GM18508 (cell line): ENCODE data around the gene CNOT10.
A peak's percentile ranks its signal among the peaks of the same experiment; 100 is the strongest.
"Not testable (repeated sequence)": the region's sequence is repeated elsewhere in the genome, so short reads cannot be mapped to it uniquely, and the experiment has no call there.

Experiments used
- ATAC-seq: cut with Tn5 transposase; IDR thresholded peaks from one replicate; pipeline ENCODE4 v1.9.1; 2021; ENCODE audit warnings: moderate number of reproducible peaks; ENCODE audit not compliant: insufficient read depth, unreplicated experiment

Gene CNOT10

DNA sequence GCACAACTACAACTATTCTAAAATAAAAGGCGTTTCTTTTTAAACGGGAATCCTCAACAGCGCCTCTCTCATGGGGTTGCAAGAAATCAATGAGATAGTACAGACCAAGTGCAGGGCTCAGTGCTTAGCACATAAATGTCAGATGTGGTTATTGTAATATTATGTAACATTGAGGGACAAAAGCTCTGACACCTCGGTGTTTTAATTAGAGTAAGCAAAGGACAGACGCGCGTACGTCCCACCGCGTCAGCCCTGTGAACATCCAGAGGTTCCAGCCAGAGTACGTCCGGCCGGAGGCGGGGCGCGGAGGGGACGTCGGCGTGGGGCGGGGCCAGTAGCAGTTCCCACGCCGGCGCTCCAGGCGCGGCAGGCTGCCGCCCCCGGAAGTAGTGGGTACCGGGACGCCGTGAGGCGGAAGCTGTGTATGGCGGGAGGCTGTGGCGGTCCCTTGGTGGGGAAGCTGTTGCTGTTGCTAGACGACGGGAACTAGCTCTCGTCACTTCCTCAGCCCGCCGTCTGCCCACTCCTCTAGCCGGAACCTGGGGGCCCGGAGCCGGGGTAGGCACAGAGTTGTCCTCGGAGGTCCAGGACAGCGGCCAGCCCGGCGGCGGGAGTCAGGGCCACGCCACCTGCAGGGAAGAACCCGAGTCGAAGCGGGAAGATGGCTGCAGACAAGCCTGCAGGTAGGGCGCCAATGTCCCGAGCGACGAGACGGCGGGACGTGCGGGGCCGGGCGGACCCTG, at the start of gene CNOT10:
CNOT10 (plus strand) TSS at position 389 of the 743 bp plus-strand sequence; CDS start at position 662, 273 bp downstream.
- peak; percentile 93 for ATAC-seq

GRCh38 chr3:32640939-32641338, 44.0 kb upstream of the CNOT10 start:
- no peak for ATAC-seq

GRCh38 chr3:32641356-32641755, 43.6 kb upstream of the CNOT10 start:
- no peak for ATAC-seq

GRCh38 chr3:32643354-32643753, 41.6 kb upstream of the CNOT10 start:
- no peak for ATAC-seq

DNA sequence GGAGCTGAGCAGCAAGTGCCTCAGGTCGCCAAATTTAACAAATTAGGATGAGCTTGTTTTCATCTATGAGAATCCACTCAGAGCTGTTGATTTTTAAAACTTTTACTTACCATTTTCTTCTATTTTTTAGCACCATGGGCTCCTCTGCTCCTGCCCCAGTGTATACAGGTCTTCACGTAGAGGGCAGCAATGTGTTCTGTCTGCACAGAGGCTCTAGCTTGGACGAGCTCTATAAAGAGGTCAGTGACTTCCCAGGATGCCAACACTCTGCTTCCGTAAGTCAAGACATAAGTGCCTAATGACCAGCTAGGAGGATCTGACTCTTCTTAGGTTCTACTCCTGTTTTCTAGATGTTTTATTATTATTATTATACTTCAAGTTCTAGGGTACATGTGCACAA, 41.2 kb upstream of the CNOT10 start:
- no peak for ATAC-seq

GRCh38 chr3:32644380-32644779, 40.6 kb upstream of the CNOT10 start:
- ATAC-seq: no peak

DNA sequence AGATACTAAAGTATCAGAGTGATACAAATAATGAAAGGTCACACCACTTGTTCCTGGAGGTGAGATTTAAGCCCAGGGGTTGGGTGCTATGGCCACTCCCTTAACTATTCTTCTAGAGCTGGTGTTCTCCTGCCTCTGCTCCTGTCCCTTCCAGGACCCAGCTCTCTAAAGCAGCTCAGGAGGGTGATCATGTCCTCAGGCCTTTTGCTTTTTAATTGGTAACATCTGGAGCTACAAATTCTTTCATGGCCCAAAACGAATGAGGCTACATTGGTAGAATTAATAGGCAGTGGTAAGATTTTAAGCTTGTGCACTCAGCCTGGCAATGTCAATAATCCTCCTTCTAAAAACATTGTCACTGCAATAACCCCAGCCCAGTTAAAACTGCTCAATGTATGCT, 38.2 kb upstream of the CNOT10 start:
- ATAC-seq: no peak

DNA sequence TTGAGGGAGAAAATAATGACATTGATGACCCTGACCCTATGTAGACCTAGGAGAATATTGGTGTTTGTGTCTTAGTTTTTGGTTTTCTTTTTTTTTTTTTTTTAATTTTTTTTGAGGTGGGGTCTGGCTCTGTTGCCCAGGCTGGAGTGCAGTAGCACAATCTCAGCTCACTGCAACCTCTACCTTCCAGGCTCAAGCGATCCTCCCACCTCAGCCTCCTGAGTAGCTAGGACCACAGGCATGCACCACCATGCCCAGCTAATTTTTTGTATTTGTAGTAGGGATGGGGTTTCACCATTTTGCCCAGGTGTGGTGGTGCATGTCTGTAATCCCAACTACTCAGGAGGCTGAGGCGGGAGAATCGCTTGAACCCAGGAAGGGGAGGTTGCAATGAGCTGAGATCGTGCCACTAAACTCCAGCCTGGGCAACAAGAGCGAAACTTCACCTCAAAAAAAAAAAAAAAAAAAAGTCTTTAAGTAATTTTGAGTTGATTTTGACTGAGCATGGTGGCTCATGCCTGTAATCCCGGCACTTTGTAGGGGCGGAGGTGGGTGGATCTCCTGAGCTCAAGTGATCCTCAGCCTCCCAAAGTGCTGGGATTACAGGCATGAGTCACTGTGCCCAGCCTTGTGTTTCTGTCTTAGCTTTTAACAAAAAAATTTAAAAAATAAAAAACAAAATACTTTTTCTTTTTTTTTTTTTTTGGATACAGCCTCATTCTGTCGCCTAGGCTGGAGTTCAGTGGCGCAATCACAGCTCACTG, 32.5 kb upstream of the CNOT10 start:
- not testable (repeated sequence) for ATAC-seq

DNA sequence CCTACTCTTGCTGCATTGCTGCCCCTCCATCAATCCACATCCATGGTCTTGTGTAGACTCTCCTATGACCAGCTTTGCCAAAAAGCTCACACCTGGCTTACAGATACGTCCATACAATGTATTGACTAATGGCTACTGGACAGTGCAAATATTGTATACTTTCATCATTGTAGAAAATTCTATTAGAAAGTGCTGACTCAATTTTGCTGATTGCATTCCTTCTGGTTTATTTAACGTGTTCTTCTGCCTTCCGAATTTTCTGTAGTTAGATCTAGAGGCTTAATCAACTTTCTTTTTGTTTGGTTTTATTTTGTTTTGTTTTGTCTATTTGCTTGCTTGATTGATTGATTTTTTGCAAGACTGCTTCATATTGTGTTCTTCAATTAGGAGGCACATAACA, 29.8 kb upstream of the CNOT10 start:
- no peak for ATAC-seq

DNA sequence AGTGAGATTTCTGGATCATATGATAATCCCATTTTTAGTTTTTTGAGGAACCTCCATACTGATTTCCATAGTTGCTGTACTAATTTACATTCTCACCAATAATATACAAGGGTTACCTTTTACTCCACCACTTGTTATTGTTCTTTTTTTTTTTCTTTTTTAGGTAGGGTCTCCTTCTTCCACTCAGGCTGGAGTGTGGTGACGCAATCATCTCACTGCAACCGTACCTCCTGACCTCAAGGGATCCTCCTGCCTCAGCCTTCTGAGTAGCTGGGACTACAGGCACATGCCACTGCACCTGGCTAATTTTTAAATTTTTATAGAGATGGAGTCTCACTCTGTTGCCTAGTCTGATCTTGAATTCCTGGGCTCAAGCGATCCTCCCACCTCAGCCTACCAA, 24.4 kb upstream of the CNOT10 start:
- ATAC-seq: no peak

DNA sequence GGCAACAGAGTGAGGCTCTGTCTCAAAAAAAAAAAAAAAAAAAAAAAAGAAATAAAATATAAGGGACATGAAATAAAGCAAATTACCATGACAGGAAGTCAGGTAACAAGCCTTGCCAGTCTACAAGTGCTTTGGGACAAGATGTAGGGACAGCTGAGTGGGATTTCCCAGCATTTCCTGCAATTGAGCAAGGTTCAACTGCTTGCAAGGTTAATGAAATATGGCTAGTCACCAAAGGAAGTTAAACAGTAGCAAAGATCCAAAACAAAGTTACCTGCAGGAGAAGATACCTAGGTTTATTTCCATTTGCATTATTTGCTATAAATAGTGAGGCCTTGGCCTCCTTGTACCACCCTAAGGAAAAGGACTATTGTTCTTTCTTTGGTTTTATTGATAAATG, 22.3 kb upstream of the CNOT10 start:
- ATAC-seq: no peak

- ATAC-seq: not testable (repeated sequence)
Measured at GRCh38 chr3:32664630-32665075, 20.3 kb upstream of the CNOT10 start.

DNA sequence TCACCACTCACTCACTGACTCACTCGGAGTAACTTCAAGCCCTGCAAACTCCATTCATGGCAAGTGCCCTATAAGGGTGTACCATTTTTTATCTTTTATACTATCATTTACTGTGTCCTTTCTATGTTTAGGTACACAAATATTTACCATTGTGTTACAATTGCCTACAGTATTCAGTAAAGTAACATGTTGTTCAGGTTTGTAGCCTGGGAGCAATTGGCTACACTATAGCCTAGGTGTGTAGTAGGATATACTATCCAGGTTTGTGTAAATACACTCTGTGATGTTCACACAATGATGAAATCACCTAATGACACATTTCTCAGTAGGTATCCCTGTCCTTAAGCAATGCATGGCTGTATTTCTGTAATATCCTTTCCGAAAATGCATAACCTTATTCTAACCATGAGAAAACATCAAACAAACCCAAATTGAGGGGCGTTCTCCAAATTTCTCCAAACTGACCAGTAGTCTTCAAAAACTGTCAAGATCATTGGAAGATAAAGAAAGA, 17.9 kb upstream of the CNOT10 start:
- ATAC-seq: no peak

GRCh38 chr3:32669226-32669625, 15.8 kb upstream of the CNOT10 start:
- not testable (repeated sequence) for ATAC-seq

DNA sequence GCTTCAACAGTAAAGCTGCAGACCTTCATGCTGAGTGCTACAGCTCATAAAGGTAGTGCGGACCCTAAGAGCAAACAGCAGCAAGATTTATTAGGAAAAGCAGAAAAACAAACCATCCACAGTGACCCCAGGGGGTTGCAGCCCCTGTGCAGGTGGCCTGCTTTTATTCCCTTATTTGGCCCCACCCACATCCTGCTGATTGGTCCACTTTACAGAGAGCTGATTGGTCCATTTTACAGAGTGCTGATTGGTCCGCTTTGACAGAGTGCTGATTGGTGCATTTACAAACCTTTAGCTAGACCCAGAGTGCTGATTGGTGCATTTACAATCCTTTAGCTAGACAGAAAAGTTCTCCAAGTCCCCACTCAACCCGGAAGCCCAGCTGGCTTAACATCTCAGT, 11.3 kb upstream of the CNOT10 start:
- not testable (repeated sequence) for ATAC-seq

DNA sequence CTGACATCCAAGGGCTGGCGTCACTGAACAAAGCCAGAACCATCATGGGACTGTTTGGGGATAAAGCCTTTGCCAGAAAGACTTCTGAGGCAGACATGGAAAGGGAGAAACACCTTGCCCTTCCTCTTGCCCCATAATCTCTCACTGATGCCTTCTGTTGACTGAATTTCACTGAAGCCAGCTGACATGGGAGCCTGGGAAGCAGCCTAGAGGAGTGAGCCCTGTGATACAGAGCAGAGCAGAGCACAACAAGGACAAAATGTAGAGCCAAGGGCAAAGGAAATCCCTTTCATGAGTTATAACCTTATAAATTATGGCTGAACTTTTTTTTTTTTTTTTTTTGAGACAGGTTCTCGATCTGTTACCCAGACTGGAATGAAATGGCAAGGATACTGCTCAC, 9.8 kb upstream of the CNOT10 start:
- no peak for ATAC-seq

- no peak for ATAC-seq
Measured at GRCh38 chr3:32675650-32676049, 9.3 kb upstream of the CNOT10 start.

GRCh38 chr3:32681811-32682210, 3.2 kb upstream of the CNOT10 start:
- no peak for ATAC-seq

DNA sequence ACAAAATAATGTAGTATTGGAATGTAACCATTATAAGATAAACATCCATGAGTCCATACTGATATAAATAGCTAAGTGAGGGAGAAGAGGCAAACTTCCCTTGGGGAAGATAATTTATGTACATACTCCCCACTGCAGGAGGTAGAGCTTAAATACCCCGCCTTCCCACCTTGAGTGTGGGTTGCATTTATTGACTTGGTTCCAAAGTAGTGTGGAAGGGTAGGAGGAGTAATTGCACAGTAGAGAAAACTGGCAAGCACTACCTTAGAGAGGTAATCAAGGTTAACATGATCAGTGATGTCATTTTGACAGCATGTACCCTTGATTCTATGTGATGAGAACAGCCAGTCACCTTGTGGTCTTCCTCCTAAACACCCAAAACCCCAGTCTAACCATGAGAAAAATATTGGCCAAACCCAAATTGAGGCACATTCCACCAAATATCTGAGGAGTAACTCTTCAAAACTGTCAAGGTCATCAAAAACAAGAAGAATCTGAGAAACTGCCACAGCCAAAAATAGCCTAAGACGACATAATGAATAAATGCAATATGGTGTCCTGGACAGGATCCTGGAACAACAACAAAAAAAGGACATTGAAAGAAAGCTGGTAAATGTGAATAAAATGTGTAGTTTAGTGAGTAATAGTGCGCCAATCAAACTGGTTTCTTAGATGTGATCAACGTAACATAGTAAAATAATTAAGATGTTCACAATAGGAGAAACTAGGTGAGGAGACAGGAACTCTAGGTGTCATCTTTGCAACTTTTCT, 774 bp upstream of the CNOT10 start:
- no peak for ATAC-seq

DNA sequence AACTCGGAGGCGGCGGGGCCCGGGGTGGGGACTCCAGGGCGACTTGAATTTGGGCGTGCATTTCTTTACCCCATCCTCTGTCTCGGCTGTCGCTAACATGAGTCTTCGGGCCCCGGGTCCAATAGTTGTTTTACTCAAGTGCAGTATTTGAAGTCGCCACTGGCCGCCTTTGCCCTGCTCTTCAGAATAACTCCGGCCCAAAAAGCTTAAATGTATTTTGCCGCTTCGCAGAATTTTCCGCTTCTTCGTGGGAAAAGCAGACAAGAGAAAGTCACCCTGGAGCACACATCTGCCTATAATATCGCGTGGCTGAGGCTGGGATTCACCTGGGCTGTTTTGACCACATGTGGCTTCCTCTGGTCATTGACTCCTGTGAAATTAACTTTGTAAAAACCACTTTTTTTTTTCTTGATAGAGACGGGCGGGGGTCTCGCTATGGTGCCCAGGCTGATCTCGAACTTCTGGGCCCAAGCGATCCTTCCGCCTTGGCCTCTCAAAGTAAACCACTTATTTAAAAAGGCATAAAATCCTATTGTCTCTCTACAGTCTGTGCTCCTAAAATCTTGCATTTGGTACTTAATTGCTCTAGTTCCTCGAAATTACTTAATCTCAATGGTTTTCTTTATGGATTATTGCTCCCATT, 676 bp downstream of the CNOT10 start:
- ATAC-seq: no peak
